NCI-H1694 (cell line): Measurements from ENCODE around the gene KDM4C.

Experiments used
- DNase-seq: peaks from one replicate; lab custom pipeline; 2025; lab: John Stamatoyannopoulos, UW

The KDM4C gene

GRCh38 chr9:7097785-7098752 lies 340.3 kb downstream of the KDM4C start:
- no peak for DNase-seq

GRCh38 chr9:7103367-7103766 lies 345.6 kb downstream of the KDM4C start:
- no peak for DNase-seq

- no peak for DNase-seq
These were observed 346.0 kb downstream of the KDM4C start for GRCh38 chr9:7103771-7104170.

- DNase-seq, result no peak
These were observed 346.9 kb downstream of the KDM4C start for GRCh38 chr9:7104625-7105024.

- DNase-seq, result no peak
These were observed 347.3 kb downstream of the KDM4C start for GRCh38 chr9:7105095-7105494.

- DNase-seq, result no peak
These were observed 351.2 kb downstream of the KDM4C start for GRCh38 chr9:7108936-7109335.

- DNase-seq, result no peak
These were observed 353.6 kb downstream of the KDM4C start for GRCh38 chr9:7111413-7111812.

GRCh38 chr9:7115606-7116005 lies 357.8 kb downstream of the KDM4C start:
- DNase-seq, result no peak

GRCh38 chr9:7117676-7118561 lies 360.1 kb downstream of the KDM4C start:
- DNase-seq, result no peak

GRCh38 chr9:7118633-7119032 lies 360.9 kb downstream of the KDM4C start:
- no peak for DNase-seq

GRCh38 chr9:7119612-7120011 lies 361.8 kb downstream of the KDM4C start:
- no peak for DNase-seq

- DNase-seq, result no peak
These were observed 363.3 kb downstream of the KDM4C start for GRCh38 chr9:7121055-7121454.

- no peak for DNase-seq
These were observed 363.9 kb downstream of the KDM4C start for GRCh38 chr9:7121664-7122063.

- DNase-seq, result no peak
These were observed 366.0 kb downstream of the KDM4C start for GRCh38 chr9:7123743-7124142.

- DNase-seq, result no peak
These were observed 367.5 kb downstream of the KDM4C start for GRCh38 chr9:7125231-7125630.

GRCh38 chr9:7129391-7129790 lies 371.6 kb downstream of the KDM4C start:
- no peak for DNase-seq

- DNase-seq, result no peak
These were observed 372.6 kb downstream of the KDM4C start for GRCh38 chr9:7130266-7130820.

- DNase-seq, result no peak
These were observed 374.8 kb downstream of the KDM4C start for GRCh38 chr9:7132605-7133004.

- DNase-seq, result no peak
These were observed 378.0 kb downstream of the KDM4C start for GRCh38 chr9:7135735-7136134.

GRCh38 chr9:7137040-7137439 lies 379.3 kb downstream of the KDM4C start:
- no peak for DNase-seq

GRCh38 chr9:7137571-7137970 lies 379.8 kb downstream of the KDM4C start:
- DNase-seq, result no peak

GRCh38 chr9:7139886-7140285 lies 382.1 kb downstream of the KDM4C start:
- DNase-seq, result no peak

GRCh38 chr9:7140401-7140800 lies 382.6 kb downstream of the KDM4C start:
- no peak for DNase-seq
